H9 (cell line): ENCODE measurements around the gene HMCN1. TPM values are rescaled to one million over a fixed set of nuclear protein-coding genes. Genes with fewer than 3 reads are reported as not detected.

Source experiments
- DNase-seq: peaks from one replicate; pipeline ENCODE4 v3.0.0-alpha.2; 2017
- H2AFZ ChIP-seq: one replicate; pipeline ENCODE4 v1.6.1; 2013; ENCODE audit warnings: mild to moderate bottlenecking, low read length, control low read depth, moderate library complexity
- H2AK5ac ChIP-seq: 2 replicates; pipeline ENCODE4 v1.6.1; 2013; ENCODE audit warnings: low read length, control low read depth, mixed read lengths; ENCODE audit not compliant: insufficient read length
- H2BK120ac ChIP-seq: one replicate; pipeline ENCODE4 v1.6.1; 2013; ENCODE audit warnings: low read depth, mild to moderate bottlenecking, low read length, control low read depth, inconsistent platforms; ENCODE audit not compliant: poor library complexity, severe bottlenecking
- H2BK12ac ChIP-seq: 2 replicates; pipeline ENCODE4 v1.6.1; 2013; ENCODE audit warnings: low read length, control low read depth, mixed read lengths, low read depth; ENCODE audit not compliant: insufficient read length
- H2BK15ac ChIP-seq: 2 replicates; pipeline ENCODE4 v1.6.1; 2013; ENCODE audit warnings: low read depth, low read length, control low read depth
- H2BK20ac ChIP-seq: one replicate; pipeline ENCODE4 v1.6.1; 2013; ENCODE audit warnings: low read depth, mild to moderate bottlenecking, low read length, control low read depth, inconsistent platforms; ENCODE audit not compliant: poor library complexity, severe bottlenecking
- H2BK5ac ChIP-seq: 2 replicates; pipeline ENCODE4 v1.6.1; 2013; ENCODE audit warnings: low read length, control low read depth, mixed read lengths; ENCODE audit not compliant: insufficient read length
- H3K14ac ChIP-seq: 2 replicates; pipeline ENCODE4 v1.6.1; 2013; ENCODE audit warnings: low read length, control low read depth; ENCODE audit not compliant: insufficient read depth
- H3K18ac ChIP-seq: 2 replicates; pipeline ENCODE4 v1.6.1; 2013; ENCODE audit warnings: low read depth, mild to moderate bottlenecking, mixed read lengths, low read length, control low read depth; ENCODE audit not compliant: insufficient read length
- H3K23ac ChIP-seq: 2 replicates; pipeline ENCODE4 v1.6.1; 2013; ENCODE audit warnings: low read length, control low read depth, mixed read lengths, low read depth; ENCODE audit not compliant: insufficient read length
- H3K23me2 ChIP-seq: 2 replicates; pipeline ENCODE4 v1.6.1; 2013; ENCODE audit warnings: low read depth, mild to moderate bottlenecking, mixed read lengths, low read length, control low read depth; ENCODE audit not compliant: insufficient read length, poor library complexity, severe bottlenecking
- H3K27ac ChIP-seq: 2 replicates; pipeline ENCODE4 v1.5.1; 2013; ENCODE audit warnings: low read length, control low read depth, mixed read lengths, low read depth; ENCODE audit not compliant: insufficient read length
- H3K27me3 ChIP-seq: 2 replicates; pipeline ENCODE4 v1.6.1; 2013; ENCODE audit warnings: low read length, control low read depth, inconsistent platforms; ENCODE audit not compliant: insufficient read depth
- H3K4ac ChIP-seq: 2 replicates; pipeline ENCODE4 v1.6.1; 2013; ENCODE audit warnings: low read depth, mild to moderate bottlenecking, control low read depth, inconsistent platforms, low read length, moderate library complexity
- H3K4me1 ChIP-seq: 2 replicates; pipeline ENCODE4 v1.6.1; 2013; ENCODE audit warnings: low read length, control low read depth, inconsistent platforms; ENCODE audit not compliant: insufficient read depth
- H3K4me2 ChIP-seq: 2 replicates; pipeline ENCODE4 v1.6.1; 2013; ENCODE audit warnings: low read length, control low read depth, mixed read lengths; ENCODE audit not compliant: insufficient read length, insufficient read depth
- H3K56ac ChIP-seq: 2 replicates; pipeline ENCODE4 v1.6.1; 2013; ENCODE audit warnings: low read depth, mild to moderate bottlenecking, mixed read lengths, low read length, control low read depth; ENCODE audit not compliant: insufficient read length
- H3K79me1 ChIP-seq: 2 replicates; pipeline ENCODE4 v1.6.1; 2013; ENCODE audit warnings: low read depth, mild to moderate bottlenecking, moderate library complexity, low read length, control low read depth, inconsistent platforms; ENCODE audit not compliant: insufficient read depth, poor library complexity, severe bottlenecking
- H3K79me2 ChIP-seq: 2 replicates; pipeline ENCODE4 v1.6.1; 2013; ENCODE audit warnings: low read length, control low read depth, inconsistent platforms; ENCODE audit not compliant: insufficient read depth
- H3K9ac ChIP-seq: 2 replicates; pipeline ENCODE4 v1.6.1; 2013; ENCODE audit warnings: low read length, control low read depth, mixed read lengths; ENCODE audit not compliant: insufficient read length; ENCODE audit errors: extremely low read depth
- H3K9me3 ChIP-seq: one replicate; pipeline ENCODE4 v1.6.1; 2013; ENCODE audit warnings: low read depth, low read length, inconsistent platforms; ENCODE audit not compliant: control insufficient read depth
- H3T11ph ChIP-seq: one replicate; pipeline ENCODE4 v1.6.1; 2013; ENCODE audit warnings: mild to moderate bottlenecking, low read length, control low read depth, inconsistent platforms
- H4K20me1 ChIP-seq: one replicate; pipeline ENCODE4 v1.6.1; 2013; ENCODE audit not compliant: control insufficient read depth, insufficient read length, insufficient read depth
- H4K5ac ChIP-seq: 2 replicates; pipeline ENCODE4 v1.6.1; 2013; ENCODE audit warnings: low read depth, mild to moderate bottlenecking, mixed read lengths, low read length, control low read depth; ENCODE audit not compliant: insufficient read length
- H4K8ac ChIP-seq: replicated peaks from 2 replicates; pipeline ENCODE4 v1.6.1; 2013; ENCODE audit warnings: low read length, control low read depth, mixed read lengths, low read depth; ENCODE audit not compliant: insufficient read length
- H4K91ac ChIP-seq: 2 replicates; pipeline ENCODE4 v1.6.1; 2013; ENCODE audit warnings: low read depth, mild to moderate bottlenecking, moderate library complexity, mixed read lengths, low read length, control low read depth; ENCODE audit not compliant: insufficient read length
- H3K27ac Mint-ChIP-seq, 3 experiments: 2 replicates in 2 of 3; 3 replicates in 1 of 3; pipeline ENCODE4 v1.8.0; 2020 to 2021; ENCODE audit warnings: mixed read lengths in 3 of 3, mild to moderate bottlenecking in 1 of 3, moderate library complexity in 1 of 3
- H3K27me3 Mint-ChIP-seq: 2 replicates; pipeline ENCODE4 v1.8.0; 2021; ENCODE audit warnings: low read depth, mild to moderate bottlenecking, moderate library complexity, mixed read lengths
- H3K36me3 Mint-ChIP-seq, 3 experiments: 2 replicates in 2 of 3; 3 replicates in 1 of 3; pipeline ENCODE4 v1.8.0; 2020 to 2021; ENCODE audit warnings: low read depth in 3 of 3, mixed read lengths in 3 of 3; ENCODE audit not compliant: insufficient read depth in 1 of 3
- H3K4me1 Mint-ChIP-seq, 2 experiments: 2 replicates each; pipeline ENCODE4 v1.8.0; 2020; ENCODE audit warnings: mixed read lengths in 2 of 2
- H3K4me3 Mint-ChIP-seq, 2 experiments: 2 replicates in 1 of 2; 3 replicates in 1 of 2; pipeline ENCODE4 v1.8.0; 2020 to 2021; ENCODE audit warnings: mild to moderate bottlenecking in 2 of 2, mixed read lengths in 2 of 2, moderate library complexity in 1 of 2
- H3K9me3 Mint-ChIP-seq, 2 experiments: 2 replicates in 1 of 2; 3 replicates in 1 of 2; pipeline ENCODE4 v1.8.0; 2020; ENCODE audit warnings: mild to moderate bottlenecking in 2 of 2, mixed read lengths in 2 of 2, moderate library complexity in 1 of 2
- WGBS: extraction: QIAGEN DNeasy Blood & Tissue Kit; methylation state at CpG from one replicate; pipeline ENCODE4 v1.1.7; 2013; ENCODE audit warnings: missing lambda C conversion rate, low lambda C conversion rate, mixed read lengths; ENCODE audit not compliant: insufficient read length; ENCODE audit errors: extremely low coverage; 5-methylcytosine and 5-hydroxymethylcytosine counted together
- total RNA-seq: library from RNA; stranded (reverse); gene quantifications from 2 replicates; pipeline ENCODE4 v1.2.1, GENCODE V29; 2021
- TF ChIP-seq, protein P1 (sequence below): fragments of 200-600 bp; sonication (generic); conservative IDR thresholded peaks from 3 replicates; pipeline ENCODE4 v1.8.0; 2021; ENCODE audit warnings: antibody characterized with exemption, mild to moderate bottlenecking

Gene HMCN1
- total RNA-seq, 1 experiment from 2014 or later, result 3.3 TPM

DNA sequence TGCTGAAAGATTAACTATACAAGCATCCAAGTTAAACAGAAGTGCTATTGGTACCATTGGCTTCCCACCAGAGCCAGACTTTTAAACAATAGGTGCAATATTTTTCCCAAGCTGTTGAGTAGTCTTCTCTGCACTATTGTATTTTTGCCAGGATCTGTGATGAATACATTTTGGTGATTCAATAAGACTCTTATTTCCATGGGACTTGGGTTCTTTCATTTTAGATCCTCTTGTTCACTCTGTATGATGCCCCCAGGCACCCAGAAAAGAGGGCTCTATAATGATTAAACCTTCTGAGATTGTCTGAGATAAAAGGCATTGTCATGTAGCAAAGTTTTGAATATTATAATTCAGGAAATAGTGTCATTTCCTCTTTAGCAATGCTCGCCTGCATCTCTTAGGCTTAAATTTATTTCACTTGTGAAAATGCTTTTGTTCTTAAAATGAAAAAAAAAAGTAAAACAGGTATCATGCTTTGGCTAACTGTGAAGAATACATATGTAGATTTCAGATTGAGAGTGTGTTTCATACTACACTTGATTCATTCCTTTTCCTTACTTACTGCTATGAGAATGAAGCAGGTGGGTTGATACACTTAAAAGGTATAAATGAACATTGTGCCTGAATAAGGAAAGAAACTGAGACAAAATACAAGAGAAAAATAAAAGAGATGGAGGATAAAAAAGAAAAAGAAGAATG, 275.0 kb downstream of the HMCN1 start:
- no peak overlapping the region for H4K5ac ChIP-seq
- H4K91ac ChIP-seq, result no peak overlapping the region
- H3K18ac ChIP-seq, result no peak overlapping the region
- H4K8ac ChIP-seq, result no peak overlapping the region
- H2BK20ac ChIP-seq, result no peak overlapping the region
- no peak for DNase-seq
- no peaks in the 10 kb centered on the region for H3K23me2 ChIP-seq
- no peak overlapping the region for H2AFZ ChIP-seq
- no peak overlapping the region for H3K4me2 ChIP-seq
- no peaks in the 10 kb centered on the region; the same call in 1 of the 2 replicates for H3K4me1 ChIP-seq
- Mint-ChIP-seq H3K9me3 (no peaks in the 10 kb centered on the region), H3K27ac (no peak overlapping the region; a peak in 1 of 7 replicates), H3K36me3 (no peaks in the 10 kb centered on the region), H3K27me3 (no peaks in the 10 kb centered on the region), H3K4me3 (no peak overlapping the region), H3K4me1 (no peaks in the 10 kb centered on the region)
- no peak overlapping the region for H2BK15ac ChIP-seq
- H3K79me1 ChIP-seq, result no peaks in the 10 kb centered on the region
- no peaks in the 10 kb centered on the region for H3K9me3 ChIP-seq
- H2BK120ac ChIP-seq, result no peak overlapping the region
- H2BK5ac ChIP-seq, result no peak overlapping the region
- no peak overlapping the region for H3K23ac ChIP-seq
- WGBS, result no CpG with 5 or more reads among the region's 1 CpG
- no peak overlapping the region for H3K56ac ChIP-seq
- no peaks in the 10 kb centered on the region for H3K27me3 ChIP-seq
- no peak overlapping the region for H3K9ac ChIP-seq
- no peaks in the 10 kb centered on the region for H3K79me2 ChIP-seq
- H3K4ac ChIP-seq, result no peak overlapping the region
- TF ChIP-seq, protein P1, sequence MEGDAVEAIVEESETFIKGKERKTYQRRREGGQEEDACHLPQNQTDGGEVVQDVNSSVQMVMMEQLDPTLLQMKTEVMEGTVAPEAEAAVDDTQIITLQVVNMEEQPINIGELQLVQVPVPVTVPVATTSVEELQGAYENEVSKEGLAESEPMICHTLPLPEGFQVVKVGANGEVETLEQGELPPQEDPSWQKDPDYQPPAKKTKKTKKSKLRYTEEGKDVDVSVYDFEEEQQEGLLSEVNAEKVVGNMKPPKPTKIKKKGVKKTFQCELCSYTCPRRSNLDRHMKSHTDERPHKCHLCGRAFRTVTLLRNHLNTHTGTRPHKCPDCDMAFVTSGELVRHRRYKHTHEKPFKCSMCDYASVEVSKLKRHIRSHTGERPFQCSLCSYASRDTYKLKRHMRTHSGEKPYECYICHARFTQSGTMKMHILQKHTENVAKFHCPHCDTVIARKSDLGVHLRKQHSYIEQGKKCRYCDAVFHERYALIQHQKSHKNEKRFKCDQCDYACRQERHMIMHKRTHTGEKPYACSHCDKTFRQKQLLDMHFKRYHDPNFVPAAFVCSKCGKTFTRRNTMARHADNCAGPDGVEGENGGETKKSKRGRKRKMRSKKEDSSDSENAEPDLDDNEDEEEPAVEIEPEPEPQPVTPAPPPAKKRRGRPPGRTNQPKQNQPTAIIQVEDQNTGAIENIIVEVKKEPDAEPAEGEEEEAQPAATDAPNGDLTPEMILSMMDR, result no peak
- no peak overlapping the region for H3K14ac ChIP-seq
- H4K20me1 ChIP-seq, result no peaks in the 10 kb centered on the region
- H3K27ac ChIP-seq, result no peak overlapping the region
- H2BK12ac ChIP-seq, result no peak overlapping the region
- H2AK5ac ChIP-seq, result no peak overlapping the region
- H3T11ph ChIP-seq, result no peak overlapping the region
